BLaER1 (cell line): ENCODE results near the gene ACP4.

Experiments used
- H3K27ac ChIP-seq: shearing (Covaris generic); formaldehyde crosslinking; 2 replicates; pipeline ENCODE4 v1.8.1; 2022
- H3K27me3 ChIP-seq: shearing (Covaris generic); formaldehyde crosslinking; 2 replicates; pipeline ENCODE4 v1.8.1; 2022
- H3K36me3 ChIP-seq: shearing (Covaris generic); formaldehyde crosslinking; 2 replicates; pipeline ENCODE4 v1.8.1; 2022
- H3K4me1 ChIP-seq: shearing (Covaris generic); formaldehyde crosslinking; 2 replicates; pipeline ENCODE4 v1.8.1; 2022
- H3K4me2 ChIP-seq: shearing (Covaris generic); formaldehyde crosslinking; 2 replicates; pipeline ENCODE4 v1.8.1; 2022
- H3K4me3 ChIP-seq: shearing (Covaris generic); formaldehyde crosslinking; 2 replicates; pipeline ENCODE4 v1.8.1; 2022
- H3K9ac ChIP-seq: shearing (Covaris generic); formaldehyde crosslinking; 2 replicates; pipeline ENCODE4 v1.8.1; 2022
- H3K9me3 ChIP-seq: shearing (Covaris generic); formaldehyde crosslinking; 2 replicates; pipeline ENCODE4 v1.8.1; 2022
- H4K20me1 ChIP-seq: shearing (Covaris generic); formaldehyde crosslinking; 2 replicates; pipeline ENCODE4 v1.8.1; 2022
- Cebpa-rat ChIP-seq: shearing (Covaris generic); IDR thresholded peaks from 2 replicates; pipeline ENCODE4 v1.8.1; 2022

The ACP4 gene

GRCh38 chr19:50790922-50791467, 780 bp downstream of the ACP4 start:
- no peak for TF ChIP-seq Cebpa-rat
- H4K20me1 ChIP-seq = peaks cover 26% of the 10 kb centered on the region
- H3K4me1 ChIP-seq = peaks cover 23% of the 10 kb centered on the region
- H3K9ac ChIP-seq = no peak overlapping the region
- no peaks in the 10 kb centered on the region for H3K9me3 ChIP-seq
- no peak overlapping the region for H3K4me3 ChIP-seq
- H3K27ac ChIP-seq = no peak overlapping the region
- H3K36me3 ChIP-seq = peaks cover 12% of the 10 kb centered on the region
- no peaks in the 10 kb centered on the region for H3K27me3 ChIP-seq
- no peak overlapping the region for H3K4me2 ChIP-seq

- Histone ChIP-seq H3K9ac (no peak overlapping the region), H3K27me3 (no peaks in the 10 kb centered on the region), H3K9me3 (no peaks in the 10 kb centered on the region), H3K27ac (no peak overlapping the region), H3K36me3 (peaks cover 20% of the 10 kb centered on the region), H3K4me3 (no peak overlapping the region), H3K4me1 (peaks cover 30% of the 10 kb centered on the region), H3K4me2 (no peak overlapping the region), H4K20me1 (peaks cover 33% of the 10 kb centered on the region)
- no peak for TF ChIP-seq Cebpa-rat
These were observed 1.5 kb downstream of the ACP4 start for GRCh38 chr19:50791594-50792271.

GRCh38 chr19:50792272-50793250, 2.3 kb downstream of the ACP4 start:
- no peaks in the 10 kb centered on the region for H3K27me3 ChIP-seq
- no peak overlapping the region for H3K4me2 ChIP-seq
- peaks cover 38% of the 10 kb centered on the region for H3K4me1 ChIP-seq
- H3K9ac ChIP-seq = no peak overlapping the region
- H3K27ac ChIP-seq = no peak overlapping the region
- no peak for TF ChIP-seq Cebpa-rat
- H3K4me3 ChIP-seq = no peak overlapping the region
- H3K36me3 ChIP-seq = peaks cover 28% of the 10 kb centered on the region
- H4K20me1 ChIP-seq = peaks cover 42% of the 10 kb centered on the region
- H3K9me3 ChIP-seq = no peaks in the 10 kb centered on the region

- TF ChIP-seq Cebpa-rat = no peak
- H3K27me3 ChIP-seq = no peaks in the 10 kb centered on the region
- H4K20me1 ChIP-seq = peaks cover 52% of the 10 kb centered on the region
- peak overlapping the region; percentile 80 for H3K4me2 ChIP-seq
- peak overlapping the region; percentile 22; the same call in 1 of the 2 replicates for H3K27ac ChIP-seq
- no peak overlapping the region for H3K4me3 ChIP-seq
- peaks cover 38% of the 10 kb centered on the region for H3K36me3 ChIP-seq
- H3K9ac ChIP-seq = no peak overlapping the region
- H3K9me3 ChIP-seq = no peaks in the 10 kb centered on the region
- peaks cover 48% of the 10 kb centered on the region for H3K4me1 ChIP-seq
These were observed 3.4 kb downstream of the ACP4 start for GRCh38 chr19:50793558-50794065.

GRCh38 chr19:50794074-50794875, 4.1 kb downstream of the ACP4 start:
- TF ChIP-seq Cebpa-rat = no peak
- no peaks in the 10 kb centered on the region for H3K9me3 ChIP-seq
- H3K4me2 ChIP-seq = peak overlapping the region; percentile 80
- no peaks in the 10 kb centered on the region for H3K27me3 ChIP-seq
- no peak overlapping the region for H3K4me3 ChIP-seq
- peaks cover 48% of the 10 kb centered on the region for H3K4me1 ChIP-seq
- H3K27ac ChIP-seq = peak overlapping the region; percentile 27; the same call in 1 of the 2 replicates
- peaks cover 59% of the 10 kb centered on the region for H4K20me1 ChIP-seq
- peaks cover 45% of the 10 kb centered on the region for H3K36me3 ChIP-seq
- 0 out of 2 replicates have a peak overlapping the region, but pooled peaks have one; percentile 3 for H3K9ac ChIP-seq

DNA sequence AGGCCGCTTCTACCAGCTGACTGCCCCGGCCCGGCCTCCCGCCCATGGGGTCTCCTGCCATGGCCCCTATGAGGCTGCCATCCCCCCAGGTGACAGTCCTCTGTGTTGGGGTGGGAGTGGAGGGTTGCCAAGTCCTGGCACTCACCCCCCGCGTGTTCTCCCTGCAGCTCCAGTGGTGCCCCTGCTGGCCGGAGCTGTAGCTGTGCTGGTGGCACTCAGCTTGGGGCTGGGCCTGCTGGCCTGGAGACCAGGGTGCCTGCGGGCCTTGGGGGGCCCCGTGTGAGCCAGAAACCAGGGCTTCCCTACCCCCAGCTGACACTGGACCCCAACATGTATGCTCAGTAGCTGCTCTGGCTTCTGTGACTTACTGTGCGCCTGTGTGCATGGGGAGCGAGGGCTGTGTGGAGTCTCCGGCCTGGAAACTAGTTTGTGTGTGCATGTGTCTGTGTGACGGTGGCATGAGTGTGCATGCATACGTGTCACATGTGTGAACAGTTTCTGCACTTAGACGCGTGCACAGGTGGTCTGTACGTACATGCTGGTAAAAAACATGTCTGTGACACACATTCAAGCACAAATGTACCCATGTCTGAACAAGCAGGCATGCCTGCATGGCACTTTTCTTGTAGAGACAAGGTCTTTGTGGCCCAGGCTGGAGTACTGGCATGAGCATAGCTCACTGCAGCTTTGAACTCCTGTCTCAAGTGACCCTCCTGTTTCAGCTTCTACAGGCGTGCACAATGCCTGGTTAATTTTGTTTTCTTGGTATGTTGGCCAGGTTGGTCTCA, 4.9 kb downstream of the ACP4 start:
- Histone ChIP-seq H4K20me1 (peaks cover 67% of the 10 kb centered on the region), H3K27ac (peak overlapping the region; percentile 27; the same call in 1 of the 2 replicates), H3K27me3 (no peaks in the 10 kb centered on the region), H3K4me3 (no peak overlapping the region), H3K36me3 (peaks cover 53% of the 10 kb centered on the region), H3K4me1 (peaks cover 48% of the 10 kb centered on the region), H3K9ac (no peak overlapping the region), H3K9me3 (no peaks in the 10 kb centered on the region), H3K4me2 (peak overlapping the region; percentile 80)
- TF ChIP-seq Cebpa-rat = no peak

DNA sequence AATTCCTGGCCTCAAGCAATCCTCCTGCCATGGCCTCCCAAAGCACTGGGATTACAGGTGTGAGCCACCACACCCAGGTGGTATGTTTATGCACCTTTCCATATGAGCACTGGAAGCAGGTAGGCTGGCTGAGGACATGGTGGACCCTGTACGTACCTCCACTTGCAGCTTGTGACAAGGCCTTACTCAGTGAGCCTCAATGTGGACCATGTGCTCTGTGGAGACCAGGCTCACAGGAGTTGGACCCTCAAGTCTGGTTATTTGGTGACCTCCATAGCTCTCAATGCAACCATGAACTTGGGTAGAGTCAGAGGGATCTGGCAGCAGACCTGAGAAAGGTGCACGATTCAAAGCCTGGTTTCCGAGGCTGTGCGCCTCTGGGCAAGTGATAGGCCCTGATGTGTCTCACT, 5.5 kb downstream of the ACP4 start:
- H3K27me3 ChIP-seq = no peaks in the 10 kb centered on the region
- no peak overlapping the region for H3K4me3 ChIP-seq
- no peak for TF ChIP-seq Cebpa-rat
- H3K9ac ChIP-seq = no peak overlapping the region
- no peak overlapping the region for H3K27ac ChIP-seq
- H3K4me1 ChIP-seq = peaks cover 53% of the 10 kb centered on the region
- H3K9me3 ChIP-seq = no peaks in the 10 kb centered on the region
- peaks cover 59% of the 10 kb centered on the region for H3K36me3 ChIP-seq
- H3K4me2 ChIP-seq = no peak overlapping the region
- H4K20me1 ChIP-seq = peaks cover 73% of the 10 kb centered on the region

DNA sequence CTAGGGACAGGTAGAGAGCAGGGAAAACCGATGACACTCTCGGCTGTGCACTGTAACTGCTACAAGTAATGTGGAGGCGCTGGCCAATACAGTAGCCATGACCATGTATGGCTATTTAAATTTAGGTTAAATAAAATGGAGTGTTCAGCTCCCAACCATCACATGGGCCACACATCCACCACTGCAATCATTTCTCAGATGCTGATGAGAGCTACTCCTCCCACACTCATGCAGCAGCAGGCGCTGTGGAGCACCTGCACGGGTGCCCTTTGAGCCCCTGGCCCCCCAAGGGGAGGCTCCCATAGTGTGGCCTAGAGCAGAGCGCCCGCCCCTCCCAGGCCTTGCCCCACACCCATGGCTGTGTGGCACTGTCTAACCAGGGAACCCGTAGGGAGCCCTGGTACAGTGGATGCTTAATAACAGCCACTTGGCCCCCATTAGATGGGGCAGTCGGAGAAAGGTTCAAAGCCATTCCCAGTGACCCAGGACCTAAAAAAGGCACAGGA, 6.0 kb downstream of the ACP4 start:
- no peak for TF ChIP-seq Cebpa-rat
- Histone ChIP-seq H4K20me1 (peaks cover 78% of the 10 kb centered on the region), H3K36me3 (peaks cover 64% of the 10 kb centered on the region), H3K27me3 (no peaks in the 10 kb centered on the region), H3K9me3 (no peaks in the 10 kb centered on the region), H3K27ac (no peak overlapping the region), H3K9ac (no peak overlapping the region), H3K4me1 (peaks cover 58% of the 10 kb centered on the region), H3K4me3 (no peak overlapping the region), H3K4me2 (no peak overlapping the region)
